Fibroblast of gingiva (primary cell): ENCODE data around the gene PRRX2.
A peak's percentile ranks its signal among the peaks of the same experiment; 100 is the strongest.
"Not testable (repeated sequence)": the region's sequence is repeated elsewhere in the genome, so short reads cannot be mapped to it uniquely, and the experiment has no call there.

Experiments
- DNase-seq: peaks from one replicate; pipeline ENCODE4 v3.0.0-alpha.2; 2011; ENCODE audit warnings: low read depth

The PRRX2 gene

GRCh38 chr9:129636343-129636742 lies 29.1 kb upstream of the PRRX2 start:
- DNase-seq = not testable (repeated sequence)

GRCh38 chr9:129637102-129637501 lies 28.3 kb upstream of the PRRX2 start:
- DNase-seq = no peak

- DNase-seq = no peak
Measured at GRCh38 chr9:129637673-129638439, 27.6 kb upstream of the PRRX2 start.

DNA sequence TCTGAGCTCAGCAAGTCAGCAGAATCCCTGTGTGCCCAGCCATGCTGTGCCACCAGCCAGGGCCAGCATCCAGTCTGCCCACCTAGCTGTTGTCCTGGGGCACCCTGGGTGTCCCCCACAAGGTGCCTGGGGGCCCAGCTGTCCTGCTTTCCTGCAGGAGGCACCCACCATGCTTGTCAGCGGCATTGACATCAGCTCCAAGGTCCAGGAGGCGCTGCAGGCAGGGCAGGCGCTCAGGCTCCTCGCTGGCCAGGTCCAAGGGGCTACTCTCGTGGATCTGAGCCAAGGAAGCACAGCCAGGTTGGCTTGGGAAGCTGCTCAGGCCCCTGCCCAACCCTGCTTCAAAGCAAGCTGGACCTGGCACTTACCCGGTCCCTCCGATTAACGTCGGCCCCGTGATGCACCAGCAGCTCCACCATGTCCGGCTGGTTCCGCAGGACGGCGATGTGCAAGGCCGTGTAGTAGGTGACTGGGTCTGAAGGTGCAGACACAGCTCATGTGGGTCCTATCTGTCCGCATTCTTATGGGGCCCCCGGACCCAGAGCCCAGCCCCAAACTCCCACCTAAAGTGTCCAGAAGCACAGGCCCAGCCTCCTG lies 26.3 kb upstream of the PRRX2 start:
- DNase-seq = no peak

DNA sequence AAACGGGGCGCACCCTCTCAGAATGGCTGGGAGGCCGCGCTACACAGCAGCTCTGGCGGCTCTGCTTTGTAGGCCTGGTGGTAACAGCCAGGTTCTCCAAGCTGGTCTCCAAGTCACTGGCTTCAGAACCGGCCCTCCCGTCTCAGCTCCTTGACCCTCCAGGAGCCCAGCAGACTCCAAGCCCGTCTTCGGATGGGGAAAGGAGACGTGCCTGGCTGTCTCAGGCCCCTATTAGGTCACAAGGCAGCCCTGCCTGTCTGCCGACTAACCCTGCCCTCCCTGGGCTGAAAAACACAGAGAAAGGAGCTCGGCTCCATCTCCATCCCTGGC lies 25.7 kb upstream of the PRRX2 start:
- DNase-seq = no peak

- DNase-seq = peak; percentile 63
Measured at GRCh38 chr9:129640086-129640870, 25.2 kb upstream of the PRRX2 start.

- no peak for DNase-seq
Measured at GRCh38 chr9:129640871-129641749, 24.3 kb upstream of the PRRX2 start.

- peak; percentile 99 for DNase-seq
Measured at GRCh38 chr9:129641750-129642585, 23.5 kb upstream of the PRRX2 start, which contains the start of gene ASB6. ASB6 (minus strand) TSS chr9:129642151; CDS start chr9:129641999, 152 bp downstream.

- no peak for DNase-seq
Measured at GRCh38 chr9:129643706-129644105, 21.7 kb upstream of the PRRX2 start.

DNA sequence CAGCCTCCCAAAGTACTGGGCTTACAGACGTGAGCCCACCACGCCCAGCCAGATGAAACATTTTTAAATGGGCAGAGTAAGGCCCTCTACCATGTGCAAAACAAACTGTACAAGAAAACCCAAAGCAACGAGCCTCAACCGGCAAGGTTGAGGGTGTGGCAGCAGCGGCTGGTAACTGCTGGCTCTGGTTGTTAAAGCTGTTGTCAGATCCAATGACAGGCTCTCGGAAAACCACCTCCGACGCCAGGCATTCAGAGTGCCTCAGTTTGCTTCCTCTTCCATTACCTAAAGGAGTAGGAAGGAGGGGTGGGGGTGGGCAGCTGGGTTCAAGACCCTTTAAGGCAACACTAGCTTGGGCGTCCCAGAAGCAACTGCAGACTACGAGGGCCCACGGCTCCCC lies 21.1 kb upstream of the PRRX2 start:
- DNase-seq = no peak

DNA sequence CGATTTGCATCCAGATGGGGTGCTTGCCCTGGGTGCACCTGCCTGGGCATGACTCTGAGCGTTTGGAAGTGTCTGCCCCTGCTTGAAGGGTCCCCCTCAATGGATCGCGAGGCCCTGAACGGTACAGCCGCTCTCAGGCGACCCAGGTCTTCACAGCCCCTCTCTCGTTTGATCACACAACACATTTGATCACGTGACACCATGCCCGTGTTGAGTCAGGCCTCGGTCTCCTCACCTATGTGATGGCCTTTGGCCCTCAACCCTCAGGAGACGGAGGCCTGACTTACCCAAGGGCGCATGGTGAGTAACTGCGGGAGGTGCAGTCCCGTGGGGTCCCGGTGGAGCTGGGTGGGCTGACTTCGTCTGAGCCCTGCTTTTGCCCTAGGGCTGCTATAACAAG lies 20.5 kb upstream of the PRRX2 start:
- no peak for DNase-seq

GRCh38 chr9:129646252-129646651 lies 19.2 kb upstream of the PRRX2 start:
- no peak for DNase-seq

- no peak for DNase-seq
Measured at GRCh38 chr9:129646654-129647053, 18.8 kb upstream of the PRRX2 start.

GRCh38 chr9:129647635-129648034 lies 17.8 kb upstream of the PRRX2 start:
- DNase-seq = no peak

- no peak for DNase-seq
Measured at GRCh38 chr9:129648092-129648763, 17.2 kb upstream of the PRRX2 start.

DNA sequence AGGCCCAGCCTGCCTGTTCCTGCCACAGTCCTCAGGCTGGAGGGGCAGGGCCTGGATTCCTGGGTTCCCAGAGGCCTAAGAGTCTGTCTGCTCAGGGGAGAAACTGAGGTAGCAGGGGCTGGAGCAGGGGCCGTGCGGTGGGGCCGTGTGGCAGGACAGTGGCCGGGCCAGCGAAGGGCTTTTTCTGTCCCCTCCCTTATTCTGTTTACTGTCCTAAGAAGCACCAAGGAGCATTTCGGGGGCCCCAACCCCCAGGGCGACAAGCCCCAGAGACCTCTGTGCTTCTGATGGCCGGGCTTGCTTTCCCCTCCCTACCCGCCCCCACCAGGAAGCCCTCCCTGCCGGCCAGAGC lies 16.7 kb upstream of the PRRX2 start:
- no peak for DNase-seq

DNA sequence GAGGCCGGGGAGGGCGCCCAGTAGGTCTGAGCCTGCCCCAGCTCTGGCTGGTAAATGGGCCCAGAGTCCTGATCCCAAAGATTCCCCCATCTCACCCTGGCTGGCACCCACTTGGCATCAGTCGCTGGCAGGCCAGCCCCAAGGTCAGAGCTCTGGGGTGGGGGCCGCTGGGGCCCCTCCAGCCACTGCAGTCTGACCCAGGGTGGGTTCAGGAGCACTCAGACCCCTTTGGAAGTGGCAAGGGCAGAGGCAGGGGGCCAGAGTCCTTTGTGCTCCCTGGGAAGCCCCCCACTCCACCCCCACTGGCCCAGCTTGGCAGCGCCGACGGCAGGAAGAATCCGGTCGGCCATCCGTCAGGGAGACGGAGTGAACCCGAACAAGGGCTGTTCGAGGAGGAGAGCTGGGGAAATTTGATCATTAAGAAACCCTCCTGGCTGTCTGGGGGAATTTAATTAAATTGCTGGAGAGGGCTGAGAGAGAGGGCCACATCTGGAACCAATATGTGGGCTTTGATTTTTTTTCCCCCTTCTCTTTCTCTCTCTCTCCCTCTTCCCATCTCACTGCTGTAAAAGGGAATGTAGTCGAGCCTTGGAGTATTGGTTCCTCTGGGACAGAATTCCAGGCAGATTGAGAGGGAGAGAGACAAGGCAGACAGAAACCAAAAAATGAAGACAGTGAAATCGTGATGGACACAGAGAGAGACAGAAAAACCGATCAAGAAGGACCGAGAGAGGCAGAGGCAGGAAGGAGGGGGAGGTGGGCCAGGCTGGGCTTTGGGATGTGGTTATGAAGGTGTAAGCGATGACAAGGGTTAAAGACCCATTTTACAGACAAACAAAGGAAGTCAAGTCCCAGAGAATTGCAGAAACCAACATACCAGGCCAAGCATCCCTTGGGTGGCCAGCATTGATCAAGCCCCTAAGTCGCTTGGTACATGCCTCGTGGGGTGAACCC lies 15.4 kb upstream of the PRRX2 start:
- peak; percentile 66 for DNase-seq

GRCh38 chr9:129650680-129651235 lies 14.7 kb upstream of the PRRX2 start:
- no peak for DNase-seq
